CD4-positive, alpha-beta T cell treated with Interleukin-1 beta for 1 hour (primary cell): ENCODE data around the gene SIAH1.
"Not testable (repeated sequence)": the region's sequence is repeated elsewhere in the genome, so short reads cannot be mapped to it uniquely, and the experiment has no call there.

Source experiments
- DNase-seq, 2 donors: peaks; one replicate each; pipeline ENCODE4 v3.0.0-alpha.2; 2020 to 2022

Gene SIAH1

GRCh38 chr16:48392407-48392806 lies 7.2 kb upstream of the SIAH1 start:
- DNase-seq: no peak

DNA sequence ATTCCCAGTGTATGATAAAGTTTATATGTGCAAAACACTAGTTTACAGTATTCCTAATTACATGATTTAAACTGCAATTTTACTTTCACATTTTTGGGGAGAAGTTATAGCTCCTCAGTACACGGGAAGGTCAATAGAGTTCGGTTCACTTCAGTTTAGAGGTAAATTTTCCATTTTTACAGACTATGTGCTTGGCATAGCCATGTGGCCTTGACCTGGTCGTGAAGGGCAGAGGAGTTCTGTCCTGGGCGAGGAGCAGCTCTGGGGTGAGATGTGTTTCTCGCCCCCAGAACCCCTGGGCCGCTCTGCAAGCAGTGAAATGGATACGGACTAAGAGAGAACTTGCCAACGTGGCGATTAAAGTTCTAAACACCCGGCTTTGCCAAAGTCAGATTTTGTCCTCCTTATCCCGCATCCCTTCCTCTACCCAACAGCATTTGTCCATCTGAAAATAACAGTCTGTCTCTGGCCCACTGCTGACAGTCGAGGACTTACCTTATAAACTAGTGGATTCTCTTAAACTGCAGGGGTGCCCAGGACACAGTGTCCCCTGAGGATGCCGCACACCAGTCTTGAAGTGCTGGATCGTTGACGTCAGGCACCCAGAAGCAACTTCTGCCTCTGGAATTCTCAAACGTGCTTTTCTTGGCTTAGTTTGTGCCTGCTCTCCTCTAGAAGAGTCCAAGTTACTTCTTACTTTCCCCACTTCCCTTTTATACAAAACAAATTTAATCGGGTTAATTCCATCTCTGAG lies 1.5 kb upstream of the SIAH1 start:
- no peak for DNase-seq

GRCh38 chr16:48384520-48385252 lies 527 bp downstream of the SIAH1 start:
- peak; percentile 36 to 45 for DNase-seq

- DNase-seq: peak in 1 of 2 donors; percentile 6
Observed at GRCh38 chr16:48383877-48384519, 1.2 kb downstream of the SIAH1 start.

DNA sequence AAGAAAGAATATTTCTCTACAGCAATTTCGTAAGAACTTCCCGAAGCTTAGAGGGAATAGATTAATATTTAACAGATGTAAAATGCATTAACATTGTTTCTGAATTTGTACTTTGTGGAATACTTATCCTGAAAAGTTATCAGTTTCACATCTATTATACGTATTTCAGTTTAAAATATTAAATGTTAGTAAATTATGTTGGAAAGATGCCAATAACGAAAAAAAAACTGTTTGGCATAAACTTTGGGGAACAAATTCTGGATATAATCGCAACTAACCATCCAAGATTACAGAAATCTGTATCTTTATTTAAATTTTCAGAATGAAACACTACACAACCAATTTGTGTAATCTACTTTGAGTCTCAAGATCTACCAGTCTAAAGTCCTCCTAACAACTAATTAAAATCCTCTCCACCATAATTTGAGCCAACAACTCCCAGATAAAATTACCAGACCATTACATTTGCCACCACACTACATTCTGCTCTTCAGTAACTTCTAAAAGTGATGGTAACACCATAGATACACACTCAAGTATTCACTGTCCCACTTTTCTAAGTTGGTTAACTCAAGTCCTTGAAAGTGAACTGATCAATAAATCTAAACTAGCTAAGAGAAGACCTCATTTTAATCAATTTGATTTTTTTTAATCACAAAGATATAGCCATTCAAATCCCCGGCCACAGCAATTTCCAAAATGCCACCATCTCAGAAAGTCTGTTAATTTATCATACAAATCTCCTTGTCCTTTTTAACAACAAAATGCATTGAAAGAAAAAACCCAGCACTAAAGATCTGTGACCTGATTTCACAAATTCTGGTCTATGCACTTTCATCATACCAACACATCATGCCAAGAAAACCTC lies 2.0 kb downstream of the SIAH1 start:
- DNase-seq: no peak

GRCh38 chr16:48382131-48382530 lies 3.1 kb downstream of the SIAH1 start:
- no peak for DNase-seq

DNA sequence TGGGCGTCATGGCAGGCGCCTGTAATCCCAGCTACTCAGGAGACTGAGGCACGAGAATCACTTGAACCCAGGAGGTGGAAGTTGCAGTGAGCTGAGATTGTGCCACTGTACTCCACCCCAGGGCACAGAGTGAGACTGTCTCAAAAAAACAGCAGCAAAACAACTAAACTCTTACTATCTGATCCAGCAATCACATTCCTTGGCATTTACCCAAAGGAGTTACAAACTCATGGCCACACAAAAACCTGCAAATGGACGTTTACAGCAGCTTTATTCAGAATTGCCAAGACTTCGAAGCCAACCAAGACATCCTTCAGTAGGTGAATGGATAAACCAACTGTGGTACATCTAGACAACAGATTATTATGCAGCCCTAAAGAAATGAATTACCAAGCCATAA lies 4.0 kb downstream of the SIAH1 start:
- DNase-seq: no peak

DNA sequence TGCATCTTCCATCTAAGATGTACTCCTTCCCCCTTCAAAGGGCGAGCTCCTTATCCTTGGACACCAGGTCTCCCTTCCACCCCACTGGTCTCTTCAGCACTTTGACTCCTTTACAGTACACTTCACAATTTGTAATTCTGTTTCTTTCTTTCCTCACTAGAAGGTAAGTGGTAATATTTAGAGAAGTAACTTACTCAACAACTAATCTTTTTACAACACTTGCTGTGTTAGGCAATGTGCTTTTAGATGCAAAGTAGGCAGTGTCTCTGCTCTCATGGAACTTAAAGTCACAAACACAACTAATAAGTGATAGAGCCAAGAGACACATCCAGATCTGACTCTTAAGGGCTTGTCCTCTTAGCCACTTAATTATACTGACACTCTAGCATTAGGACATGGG lies 6.4 kb downstream of the SIAH1 start:
- DNase-seq: no peak

GRCh38 chr16:48378276-48378675 lies 6.9 kb downstream of the SIAH1 start:
- DNase-seq: no peak

DNA sequence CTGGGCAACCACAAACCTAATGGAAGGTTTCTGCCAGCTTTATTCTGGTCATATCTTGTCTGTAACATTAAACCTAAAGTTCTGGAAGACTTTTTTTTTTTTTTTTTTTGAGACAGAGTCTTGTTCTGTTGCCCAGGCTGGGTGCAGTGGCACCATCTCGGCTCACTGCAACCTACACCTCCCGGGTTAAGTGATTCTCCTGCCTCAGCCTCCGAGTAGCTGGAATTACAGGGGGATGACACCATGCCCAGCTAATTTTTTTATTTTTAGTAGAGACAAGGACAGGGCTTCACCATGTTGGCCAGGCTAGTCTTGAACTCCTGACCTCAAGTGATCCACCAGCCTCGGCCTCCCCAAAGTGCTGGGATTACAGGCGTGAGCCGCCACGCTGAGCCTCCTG lies 7.9 kb downstream of the SIAH1 start:
- DNase-seq: not testable (repeated sequence)

- no peak for DNase-seq
Observed at GRCh38 chr16:48374255-48374654, 11.0 kb downstream of the SIAH1 start.

GRCh38 chr16:48373258-48374029 lies 11.8 kb downstream of the SIAH1 start:
- DNase-seq: no peak

GRCh38 chr16:48372744-48373143 lies 12.5 kb downstream of the SIAH1 start:
- DNase-seq: no peak

DNA sequence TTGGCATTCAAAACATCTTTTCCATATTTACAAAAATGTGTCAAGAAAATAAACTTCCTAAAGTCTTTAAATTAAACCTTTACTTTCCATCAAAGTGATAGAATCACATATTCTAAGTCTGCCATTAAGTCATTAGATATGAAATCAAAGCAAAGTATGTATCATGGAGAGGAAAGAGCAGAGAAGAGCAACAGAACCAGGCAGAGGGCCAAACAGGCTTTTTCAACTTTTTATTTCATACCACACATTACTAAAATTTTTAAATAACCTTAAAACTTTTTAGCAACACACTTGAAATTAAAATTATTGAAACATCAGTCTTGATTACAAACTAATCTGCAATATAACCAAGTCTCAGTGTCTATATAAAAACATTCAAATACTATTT lies 13.8 kb downstream of the SIAH1 start:
- DNase-seq: no peak

- not testable (repeated sequence) for DNase-seq
Observed at GRCh38 chr16:48370668-48371392, 14.4 kb downstream of the SIAH1 start.

DNA sequence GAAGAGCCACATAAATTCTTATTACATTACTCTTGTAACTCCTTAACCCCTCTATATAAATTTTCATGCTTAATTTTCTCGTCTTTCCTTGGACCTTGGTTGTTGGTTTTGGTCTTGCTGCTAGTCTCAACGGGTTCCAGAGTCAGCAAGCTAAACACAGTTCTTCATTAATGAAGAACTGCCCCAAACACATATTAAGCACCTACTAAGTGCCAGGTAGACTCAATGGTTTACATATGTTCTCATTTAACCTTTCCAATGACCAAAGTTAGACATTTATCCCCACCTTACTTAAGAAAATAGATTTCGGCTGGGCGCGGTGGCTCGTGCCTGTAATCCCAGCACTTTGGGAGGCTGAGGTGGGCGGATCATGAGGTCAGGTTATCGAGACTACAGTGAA lies 15.0 kb downstream of the SIAH1 start:
- no peak for DNase-seq

- DNase-seq: no peak
Observed at GRCh38 chr16:48369765-48370164, 15.4 kb downstream of the SIAH1 start.

- DNase-seq: no peak
Observed at GRCh38 chr16:48367441-48368049, 17.7 kb downstream of the SIAH1 start.

DNA sequence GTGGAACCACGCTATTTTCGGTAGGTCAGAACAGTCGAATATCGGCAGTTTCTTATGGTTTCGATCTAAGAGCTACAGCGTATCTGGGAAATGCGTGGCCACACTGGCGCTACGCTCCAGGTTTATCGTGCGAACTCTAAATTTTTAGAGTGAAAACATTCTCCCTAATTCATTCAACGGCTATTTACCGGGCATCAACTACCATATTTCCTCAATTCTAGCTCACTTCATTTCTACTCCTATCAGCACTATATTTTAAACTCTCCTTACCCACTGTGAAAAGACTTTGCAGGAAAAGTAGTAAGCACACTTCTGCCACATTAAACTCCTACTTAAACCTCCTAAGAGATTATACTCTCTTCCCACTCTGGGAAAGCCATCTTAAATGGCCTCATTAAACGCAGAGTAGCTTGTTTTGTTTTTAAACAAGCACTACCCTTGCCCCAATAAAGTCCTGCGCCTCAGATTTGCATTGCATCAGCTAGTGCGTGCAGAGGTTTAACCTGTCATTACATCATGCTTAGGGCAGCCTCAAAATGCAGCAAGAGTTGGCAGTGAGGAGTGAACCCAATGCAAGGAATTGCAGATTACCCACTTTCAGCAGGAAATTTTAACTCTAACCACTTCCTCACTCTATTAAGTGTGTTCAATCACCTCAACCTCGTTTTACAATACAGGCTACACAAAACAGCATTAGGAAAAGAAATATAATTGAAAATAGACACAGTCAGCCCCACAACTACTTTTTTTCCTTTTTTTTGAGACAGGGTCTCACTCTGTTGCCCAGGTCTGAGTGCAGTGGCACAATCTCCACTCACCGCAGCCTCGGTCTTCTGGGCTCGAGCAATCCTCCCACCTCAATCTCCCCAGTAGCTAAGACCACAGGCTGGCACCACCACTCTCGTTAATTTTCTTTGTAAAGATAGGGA lies 18.8 kb downstream of the SIAH1 start:
- peak; percentile 65 to 66 for DNase-seq
